Karpas-422 (cell line): ENCODE measurements around the gene SLC6A8. TPM values are rescaled to one million over a fixed set of nuclear protein-coding genes. Genes with fewer than 3 reads are reported as not detected.
A peak's percentile ranks its signal among the peaks of the same experiment; 100 is the strongest.

Experiments
- DNase-seq: peaks from one replicate; pipeline ENCODE4 v3.0.0-alpha.2; 2015
- H2AFZ ChIP-seq: fragments of 200-600 bp; sonication (generic); 2 replicates; pipeline ENCODE4 v1.6.1; 2014; ENCODE audit warnings: antibody characterized with exemption, low read length, mixed read lengths
- H3K27ac ChIP-seq: fragments of 200-600 bp; sonication (generic); 2 replicates; pipeline ENCODE4 v1.5.1; 2014; ENCODE audit warnings: mild to moderate bottlenecking, low read length, moderate library complexity
- H3K27me3 ChIP-seq: fragments of 200-600 bp; sonication (generic); 2 replicates; pipeline ENCODE4 v1.6.1; 2014; ENCODE audit warnings: low read length, mixed read lengths
- H3K36me3 ChIP-seq: fragments of 200-600 bp; sonication (generic); 2 replicates; pipeline ENCODE4 v1.6.1; 2014; ENCODE audit warnings: low read length, mixed read lengths; ENCODE audit not compliant: insufficient read depth
- H3K4me1 ChIP-seq: fragments of 200-600 bp; sonication (generic); 2 replicates; pipeline ENCODE4 v1.6.1; 2014; ENCODE audit warnings: mild to moderate bottlenecking, low read length, mixed read lengths
- H3K4me2 ChIP-seq: fragments of 200-600 bp; sonication (generic); 2 replicates; pipeline ENCODE4 v1.6.1; 2014; ENCODE audit warnings: low read length, low read depth, mild to moderate bottlenecking; ENCODE audit not compliant: poor library complexity, severe bottlenecking
- H3K4me3 ChIP-seq: fragments of 200-600 bp; sonication (generic); 2 replicates; pipeline ENCODE4 v1.5.1; 2014; ENCODE audit warnings: mild to moderate bottlenecking, antibody characterized with exemption, low read length, mixed read lengths
- H3K79me2 ChIP-seq: fragments of 200-600 bp; sonication (generic); 2 replicates; pipeline ENCODE4 v1.6.1; 2014; ENCODE audit warnings: mild to moderate bottlenecking, low read length, mixed read lengths
- H3K9ac ChIP-seq: fragments of 200-600 bp; sonication (generic); 2 replicates; pipeline ENCODE4 v1.6.0; 2014; ENCODE audit warnings: low read length
- H3K9me2 ChIP-seq: fragments of 200-600 bp; sonication (generic), shearing (Covaris generic); replicated peaks from 2 replicates; pipeline ENCODE4 v1.6.0; 2014; ENCODE audit warnings: mild to moderate bottlenecking, low read length, moderate library complexity; ENCODE audit not compliant: insufficient read depth
- H3K9me3 ChIP-seq: fragments of 300-700, 200-600 bp; sonication (generic); 2 replicates; pipeline ENCODE4 v1.6.1; 2014; ENCODE audit warnings: low read length, mixed read lengths
- H4K20me1 ChIP-seq: fragments of 200-600 bp; sonication (generic); 2 replicates; pipeline ENCODE4 v1.6.1; 2014; ENCODE audit warnings: mild to moderate bottlenecking, antibody characterized with exemption, low read length, low read depth; ENCODE audit not compliant: insufficient read depth
- total RNA-seq: library from RNA; depleted of rRNA; stranded (reverse); fragments of >200 nt; shearing (Covaris generic); gene quantifications from 2 replicates; pipeline ENCODE4 v1.2.3, GENCODE V29; 2014; ENCODE audit warnings: low replicate concordance

SLC6A8 gene
- total RNA-seq, 1 experiment from 2014 or later, result not detected

- Histone ChIP-seq H2AFZ (no peak overlapping the region), H3K9me3 (no peaks in the 10 kb centered on the region), H3K36me3 (no peaks in the 10 kb centered on the region), H3K9me2 (no peaks in the 10 kb centered on the region), H3K79me2 (no peaks in the 10 kb centered on the region), H3K4me2 (no peak overlapping the region), H3K4me3 (no peak overlapping the region), H3K27me3 (no peaks in the 10 kb centered on the region), H3K4me1 (peaks cover 14% of the 10 kb centered on the region), H3K27ac (no peak overlapping the region), H4K20me1 (no peaks in the 10 kb centered on the region), H3K9ac (no peak overlapping the region)
- DNase-seq, result no peak
Measured at GRCh38 chrX:153733651-153734240, 46.0 kb downstream of the SLC6A8 start.

DNA sequence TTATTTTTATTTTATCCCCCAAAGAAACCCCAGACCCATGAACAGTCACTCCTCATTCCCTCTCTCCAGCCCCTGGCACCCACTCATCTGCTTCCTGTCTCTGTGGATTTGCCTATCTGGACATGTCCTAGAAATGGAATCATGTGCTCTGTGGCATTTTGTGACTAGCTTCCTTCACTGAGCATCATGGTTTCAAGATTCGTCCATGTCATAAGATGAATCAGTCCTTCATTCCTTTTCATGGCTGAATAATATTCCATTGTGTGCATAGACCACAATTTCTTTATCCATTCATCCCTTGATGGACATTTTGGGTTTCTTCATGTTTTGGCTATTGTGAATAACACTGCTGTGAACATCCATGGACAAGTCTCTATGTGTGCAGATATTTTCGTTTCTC lies 47.1 kb downstream of the SLC6A8 start:
- Histone ChIP-seq H3K4me2 (no peak overlapping the region), H3K79me2 (no peaks in the 10 kb centered on the region), H3K9me3 (no peaks in the 10 kb centered on the region), H3K36me3 (no peaks in the 10 kb centered on the region), H3K27me3 (no peaks in the 10 kb centered on the region), H2AFZ (no peak overlapping the region), H3K4me1 (peaks cover 14% of the 10 kb centered on the region), H3K9ac (no peak overlapping the region), H3K9me2 (no peaks in the 10 kb centered on the region), H3K27ac (no peak overlapping the region), H4K20me1 (no peaks in the 10 kb centered on the region), H3K4me3 (no peak overlapping the region)
- DNase-seq, result no peak

- peak; percentile 87 for DNase-seq
- Histone ChIP-seq H3K9me2 (no peaks in the 10 kb centered on the region), H3K9ac (no peak overlapping the region)
Measured at GRCh38 chrX:153735274-153735673, 47.5 kb downstream of the SLC6A8 start.

GRCh38 chrX:153736071-153736820 lies 48.5 kb downstream of the SLC6A8 start:
- H3K36me3 ChIP-seq, result no peaks in the 10 kb centered on the region
- no peaks in the 10 kb centered on the region for H3K9me2 ChIP-seq
- no peak overlapping the region for H3K4me2 ChIP-seq
- no peaks in the 10 kb centered on the region for H3K9me3 ChIP-seq
- H4K20me1 ChIP-seq, result no peaks in the 10 kb centered on the region
- no peak overlapping the region for H2AFZ ChIP-seq
- no peaks in the 10 kb centered on the region for H3K79me2 ChIP-seq
- DNase-seq, result peak; percentile 7
- peaks cover 14% of the 10 kb centered on the region for H3K4me1 ChIP-seq
- H3K27me3 ChIP-seq, result no peaks in the 10 kb centered on the region
- H3K4me3 ChIP-seq, result no peak overlapping the region
- no peak overlapping the region for H3K9ac ChIP-seq
- no peak overlapping the region for H3K27ac ChIP-seq

More at GRCh38 chrX:153735274-153735673, 47.5 kb downstream of the SLC6A8 start:
- Histone ChIP-seq H4K20me1 (no peaks in the 10 kb centered on the region), H3K36me3 (no peaks in the 10 kb centered on the region), H2AFZ (0 out of 2 replicates have a peak overlapping the region, but pooled peaks have one; percentile 3), H3K79me2 (no peaks in the 10 kb centered on the region), H3K9me3 (no peaks in the 10 kb centered on the region), H3K4me1 (peaks cover 14% of the 10 kb centered on the region), H3K4me2 (peak overlapping the region; percentile 57), H3K27me3 (no peaks in the 10 kb centered on the region), H3K27ac (peak overlapping the region; percentile 30; the same call in 1 of the 2 replicates), H3K4me3 (peak overlapping the region; percentile 2; the same call in 1 of the 2 replicates)

DNA sequence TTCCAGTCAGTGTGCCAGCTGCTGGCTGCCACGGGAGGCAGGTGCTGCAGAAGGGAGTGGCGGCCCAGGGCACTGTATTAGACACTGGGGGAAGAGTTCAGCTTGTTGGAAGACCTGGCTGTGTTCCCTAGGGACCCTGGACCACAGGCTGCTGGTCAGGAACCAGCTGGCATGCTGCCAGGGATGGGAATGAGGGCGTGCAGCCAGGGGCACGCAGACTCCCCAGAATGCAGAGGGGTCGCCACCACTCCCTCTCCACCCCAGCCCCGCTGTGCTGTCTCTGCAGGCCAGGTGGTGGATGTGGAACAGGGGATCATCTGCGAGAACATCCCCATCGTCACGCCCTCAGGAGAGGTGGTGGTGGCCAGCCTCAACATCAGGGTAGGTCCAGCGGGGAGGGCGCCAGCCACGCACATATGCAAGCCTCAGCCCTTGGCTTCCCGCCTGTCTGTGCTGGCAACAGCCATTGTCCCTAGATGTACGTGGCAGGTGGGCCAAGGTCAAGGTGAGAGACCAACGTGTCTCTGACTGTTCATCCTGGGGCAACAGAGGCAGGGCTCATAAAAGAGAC lies 49.2 kb downstream of the SLC6A8 start:
- Histone ChIP-seq H4K20me1 (no peaks in the 10 kb centered on the region), H3K27me3 (no peaks in the 10 kb centered on the region), H3K9ac (no peak overlapping the region), H3K4me2 (no peak overlapping the region), H3K79me2 (no peaks in the 10 kb centered on the region), H3K4me1 (peaks cover 14% of the 10 kb centered on the region), H3K36me3 (no peaks in the 10 kb centered on the region), H3K27ac (no peak overlapping the region), H3K9me3 (no peaks in the 10 kb centered on the region), H3K9me2 (no peaks in the 10 kb centered on the region), H2AFZ (no peak overlapping the region), H3K4me3 (no peak overlapping the region)
- no peak for DNase-seq

- no peaks in the 10 kb centered on the region for H3K36me3 ChIP-seq
- H3K4me1 ChIP-seq, result peaks cover 23% of the 10 kb centered on the region
- H3K4me2 ChIP-seq, result no peak overlapping the region
- H3K27ac ChIP-seq, result no peak overlapping the region
- no peaks in the 10 kb centered on the region for H3K79me2 ChIP-seq
- H3K9ac ChIP-seq, result no peak overlapping the region
- no peak overlapping the region for H2AFZ ChIP-seq
- H3K27me3 ChIP-seq, result no peaks in the 10 kb centered on the region
- H3K9me2 ChIP-seq, result no peaks in the 10 kb centered on the region
- peak; percentile 22 for DNase-seq
- H3K9me3 ChIP-seq, result no peaks in the 10 kb centered on the region
- H3K4me3 ChIP-seq, result no peak overlapping the region
- no peaks in the 10 kb centered on the region for H4K20me1 ChIP-seq
Measured at GRCh38 chrX:153738056-153738605, 50.4 kb downstream of the SLC6A8 start.

DNA sequence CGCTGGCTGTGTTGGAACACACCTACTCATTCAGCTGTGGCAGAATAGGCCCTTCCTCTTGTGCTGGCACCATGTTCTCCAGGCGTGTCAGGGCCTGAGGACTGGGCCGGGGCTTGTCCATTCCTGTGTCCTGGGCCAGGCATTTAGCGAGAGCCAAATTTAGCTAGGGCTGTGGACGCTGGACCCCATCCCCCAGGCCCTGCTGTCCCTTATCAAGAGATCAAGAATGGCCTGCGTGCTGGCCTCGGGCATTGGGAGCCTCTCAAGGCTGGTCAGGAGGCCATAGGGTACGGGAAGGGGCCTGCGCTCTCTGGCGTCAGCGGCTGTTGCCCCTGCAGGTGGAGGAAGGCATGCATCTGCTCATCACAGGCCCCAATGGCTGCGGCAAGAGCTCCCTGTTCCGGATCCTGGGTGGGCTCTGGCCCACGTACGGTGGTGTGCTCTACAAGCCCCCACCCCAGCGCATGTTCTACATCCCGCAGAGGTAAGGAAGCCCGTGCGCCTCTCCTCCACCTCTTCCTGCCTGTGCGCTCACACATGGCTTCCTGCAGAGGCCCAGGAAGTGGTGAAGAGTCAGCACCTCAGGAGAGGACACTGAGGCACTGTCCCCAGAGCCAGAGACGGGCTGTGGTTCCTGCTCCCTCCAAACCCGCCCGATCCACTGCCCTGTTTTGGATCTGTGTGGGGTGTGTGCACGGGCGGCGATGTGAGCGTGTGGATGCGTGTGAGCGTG lies 52.2 kb downstream of the SLC6A8 start:
- no peaks in the 10 kb centered on the region for H4K20me1 ChIP-seq
- no peaks in the 10 kb centered on the region for H3K27me3 ChIP-seq
- H3K79me2 ChIP-seq, result no peaks in the 10 kb centered on the region
- H3K9ac ChIP-seq, result no peak overlapping the region
- H3K4me1 ChIP-seq, result peaks cover 32% of the 10 kb centered on the region
- no peaks in the 10 kb centered on the region for H3K36me3 ChIP-seq
- DNase-seq, result no peak
- no peak overlapping the region for H3K4me3 ChIP-seq
- no peak overlapping the region for H2AFZ ChIP-seq
- no peak overlapping the region for H3K27ac ChIP-seq
- H3K9me2 ChIP-seq, result no peaks in the 10 kb centered on the region
- no peaks in the 10 kb centered on the region for H3K9me3 ChIP-seq
- no peak overlapping the region for H3K4me2 ChIP-seq
